Stimulated activated CD8-positive, alpha-beta memory T cell treated with anti-CD3 and anti-CD28 coated beads, Interleukin-15, amount 100 ng/mL, for 1 hour (primary cell): ENCODE measurements around the gene ADAMTSL5.
"Not testable (repeated sequence)": the region's sequence is repeated elsewhere in the genome, so short reads cannot be mapped to it uniquely, and the experiment has no call there.

ENCODE experiments used
- DNase-seq: peaks from one replicate; pipeline ENCODE4 v3.0.0-alpha.2; 2020; ENCODE audit warnings: low read depth

The ADAMTSL5 gene

DNA sequence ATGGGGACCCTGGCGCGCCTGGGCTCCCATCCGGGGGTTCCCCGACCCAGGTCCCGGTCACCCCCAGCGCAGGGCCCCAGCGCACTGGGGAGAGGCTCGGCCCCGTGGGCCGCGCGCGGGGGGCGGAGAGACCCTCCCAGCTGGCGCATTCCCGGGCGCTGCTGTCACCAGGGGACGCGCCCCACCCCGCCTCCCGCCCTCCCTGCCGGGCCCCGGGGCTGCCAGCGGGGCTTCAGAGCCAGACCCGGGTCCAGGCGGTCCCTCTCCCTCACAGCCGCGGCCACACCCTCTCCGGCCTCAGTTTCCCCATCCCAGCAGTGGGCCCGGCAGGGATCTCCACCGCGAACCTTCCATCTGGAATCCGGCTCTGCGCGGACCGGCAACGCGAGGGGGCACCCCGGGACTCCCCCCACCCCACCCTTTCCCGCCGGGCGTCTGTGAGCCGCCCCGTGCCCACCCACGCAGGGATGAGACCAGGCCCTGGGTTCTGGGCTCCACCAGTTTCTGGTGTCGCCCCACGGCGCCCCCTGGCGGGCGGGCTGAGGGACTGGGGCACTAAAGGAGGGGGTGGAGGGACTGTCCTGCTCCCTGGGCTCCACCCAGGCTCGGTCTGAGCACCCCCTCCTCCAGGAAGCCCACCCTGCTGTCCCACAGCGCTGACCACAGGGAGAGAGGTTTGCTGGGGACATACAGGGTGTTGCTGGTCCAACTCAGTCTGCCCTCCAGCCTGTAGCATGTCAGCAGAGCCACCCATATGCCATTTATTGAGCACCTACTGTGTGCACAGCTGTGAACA lies 878 bp upstream of the ADAMTSL5 start:
- no peak for DNase-seq

DNA sequence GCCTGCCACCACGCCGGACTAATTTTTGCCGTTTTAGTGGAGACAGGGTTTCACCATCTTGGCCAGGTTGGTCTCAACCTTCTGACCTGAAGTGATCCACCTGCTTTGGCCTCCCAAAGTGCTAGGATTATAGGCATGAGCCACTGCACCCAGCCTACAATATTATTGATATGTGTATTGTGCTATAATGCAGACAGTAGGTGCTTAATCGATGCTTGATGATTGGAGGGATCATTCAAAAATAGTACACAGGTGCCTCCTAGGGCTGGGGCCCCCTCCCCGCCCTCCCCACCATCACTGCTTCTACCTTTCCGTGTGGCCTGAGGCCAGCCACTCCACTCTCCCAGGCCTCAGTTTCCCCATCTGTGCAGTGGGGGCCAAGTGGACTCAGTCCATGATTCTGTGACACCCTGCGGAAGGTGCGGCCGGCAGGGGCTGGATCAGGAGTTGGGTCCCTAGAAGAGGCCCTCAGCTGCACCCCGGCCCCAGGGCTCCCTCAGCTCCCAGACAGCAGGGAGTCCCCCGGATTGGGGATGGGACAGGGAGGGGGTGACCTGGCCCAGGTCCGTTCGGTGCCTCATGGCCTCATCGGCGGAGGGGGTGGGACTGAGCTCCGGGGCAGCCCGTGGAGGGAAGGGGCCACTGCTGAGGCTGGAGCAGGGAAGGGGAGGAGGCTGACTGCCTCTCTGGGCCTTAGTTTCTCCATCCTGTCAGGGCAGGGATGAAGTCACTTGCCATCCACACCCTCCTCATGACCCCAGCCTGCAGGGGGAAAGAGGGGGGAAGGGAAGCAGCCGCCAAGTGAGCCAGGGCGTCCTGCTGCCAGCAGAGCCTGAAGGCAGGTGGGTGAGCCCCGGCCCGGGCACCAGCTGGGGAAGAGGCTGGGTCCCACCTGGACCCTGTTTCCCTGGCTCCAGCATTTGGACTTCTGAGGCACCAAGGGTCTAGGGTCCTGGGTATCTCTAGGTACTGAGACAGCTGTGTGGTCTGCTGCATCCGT lies 1.2 kb downstream of the ADAMTSL5 start:
- no peak for DNase-seq

DNA sequence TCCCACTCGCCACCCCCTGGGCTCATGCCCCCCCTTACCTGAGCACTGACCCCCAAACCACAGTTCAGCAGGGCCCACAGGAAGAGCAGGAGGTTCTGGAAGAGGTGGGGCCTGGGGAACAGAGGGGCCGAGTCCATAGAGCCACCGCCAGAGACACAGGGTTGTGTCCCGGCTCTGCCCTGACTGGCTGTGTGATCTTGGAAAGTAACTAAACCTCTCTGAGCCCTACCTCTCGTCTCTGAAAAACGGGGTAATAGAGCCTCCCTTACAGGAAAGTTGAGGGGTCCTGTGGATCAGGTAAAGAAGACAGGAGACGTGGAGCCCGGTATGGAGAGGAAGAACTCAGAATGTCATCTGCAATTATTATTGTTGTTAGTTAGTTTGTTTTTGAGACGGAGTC lies 2.0 kb downstream of the ADAMTSL5 start:
- DNase-seq, result no peak

DNA sequence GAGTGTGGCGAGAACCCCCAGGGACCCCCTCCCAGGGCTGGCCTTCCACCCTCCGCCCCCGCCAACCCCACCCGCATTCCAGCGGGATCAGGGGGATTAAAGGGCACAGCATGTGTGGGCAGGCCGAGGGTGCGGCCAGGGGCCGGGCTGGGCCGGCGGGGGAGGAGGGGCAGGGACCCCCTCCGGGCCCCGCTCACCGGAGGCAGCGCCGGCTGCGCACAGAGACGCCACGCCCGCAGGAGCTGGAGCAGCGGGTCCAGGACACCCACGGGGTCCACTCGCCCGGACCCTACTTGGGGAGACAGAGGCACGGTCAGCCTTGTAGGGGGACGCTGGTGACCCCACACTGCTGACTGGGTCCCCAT lies 2.4 kb downstream of the ADAMTSL5 start:
- DNase-seq, result no peak

DNA sequence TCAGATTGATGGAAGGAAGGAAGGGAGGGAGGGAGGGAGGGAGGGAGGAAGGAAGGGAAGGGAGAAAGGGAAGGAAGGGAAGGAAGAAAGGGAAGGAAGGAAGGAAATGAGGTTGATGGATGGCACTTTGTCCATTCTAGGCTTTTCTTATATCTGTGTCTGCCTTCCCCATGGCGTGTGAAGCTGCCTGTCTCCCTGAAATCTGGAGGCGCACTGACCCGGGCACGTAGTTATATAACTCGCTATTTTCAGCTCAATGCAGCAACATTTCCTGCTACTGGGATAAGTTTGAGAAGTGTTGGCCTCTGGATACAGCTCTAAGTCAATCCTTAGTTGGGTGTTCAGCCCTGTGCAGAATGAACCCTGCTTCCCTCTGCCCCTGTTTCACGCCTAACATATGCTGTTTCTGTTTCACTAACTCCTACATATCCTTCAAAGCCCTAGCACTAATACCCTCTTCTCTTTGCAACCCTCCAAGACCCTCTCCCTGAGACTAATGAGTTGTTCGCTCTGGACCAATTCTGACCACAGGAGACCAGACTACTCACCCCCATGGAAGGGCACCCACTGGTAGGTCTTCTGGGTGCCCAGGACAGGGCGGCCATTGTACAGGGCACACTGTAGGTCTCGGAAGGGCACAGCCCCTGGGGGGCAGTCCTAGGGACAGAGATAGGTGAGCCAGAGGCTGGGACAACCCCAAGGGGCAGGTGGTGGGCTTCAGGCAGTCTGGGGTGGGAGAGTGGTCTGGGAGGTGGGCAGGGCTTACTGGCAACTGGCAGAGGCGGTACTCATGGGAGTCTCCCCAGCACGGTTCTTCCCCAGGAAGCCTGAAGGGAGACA lies 3.0 kb downstream of the ADAMTSL5 start:
- DNase-seq, result no peak

DNA sequence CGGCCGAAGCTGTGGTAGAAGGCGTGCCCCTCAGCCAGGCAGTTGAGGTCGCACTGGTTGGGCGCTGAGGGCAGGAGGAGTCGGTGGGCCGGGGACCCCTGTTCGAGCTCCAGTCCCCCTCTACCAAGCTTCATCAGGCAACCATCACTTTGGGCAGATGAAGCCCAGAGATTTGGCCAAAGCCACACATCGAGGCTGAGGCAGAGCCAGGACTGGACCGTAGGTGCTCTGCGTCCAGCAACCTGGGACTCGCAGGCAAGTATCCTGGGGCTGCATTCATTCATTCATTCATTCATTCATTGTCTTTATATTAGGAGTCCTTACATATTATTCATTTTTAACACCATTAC lies 4.3 kb downstream of the ADAMTSL5 start:
- no peak for DNase-seq

DNA sequence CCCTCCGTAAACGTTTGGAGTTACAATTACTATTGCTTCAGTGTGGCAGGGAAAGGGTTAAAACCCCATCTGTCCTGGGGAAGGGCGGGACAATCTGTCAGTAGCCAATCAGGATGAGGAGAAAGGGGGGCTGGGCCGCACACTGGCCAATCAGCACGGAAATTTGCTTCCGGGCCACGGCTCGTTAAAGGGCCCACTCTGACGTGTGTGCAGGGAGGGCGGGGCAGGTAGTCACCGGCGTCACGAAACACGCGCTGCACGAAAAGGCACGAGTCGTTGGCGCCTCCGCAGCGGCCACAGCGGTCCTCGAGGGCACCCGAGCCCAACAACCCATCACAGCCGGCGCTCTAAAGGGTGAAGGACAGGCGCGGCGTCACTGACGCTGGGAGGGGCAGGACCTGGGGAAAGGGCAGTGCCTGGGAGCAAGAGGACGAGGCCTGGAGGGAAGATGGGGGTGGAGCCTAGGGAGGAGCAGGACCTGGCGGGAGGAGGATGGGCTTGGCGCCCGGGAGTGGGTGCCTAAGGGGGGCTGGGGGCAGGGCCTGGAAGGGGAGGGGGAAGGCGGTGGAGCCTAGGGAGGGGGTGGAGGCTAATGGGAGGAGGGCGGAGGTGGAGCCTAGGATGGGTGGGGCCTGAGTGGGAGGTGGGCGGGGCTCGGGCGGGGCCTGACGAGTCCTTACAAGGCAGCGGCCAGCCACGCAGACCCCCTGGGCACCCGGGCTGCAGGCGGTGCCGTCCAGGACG lies 4.9 kb downstream of the ADAMTSL5 start:
- peak; percentile 76 for DNase-seq

DNA sequence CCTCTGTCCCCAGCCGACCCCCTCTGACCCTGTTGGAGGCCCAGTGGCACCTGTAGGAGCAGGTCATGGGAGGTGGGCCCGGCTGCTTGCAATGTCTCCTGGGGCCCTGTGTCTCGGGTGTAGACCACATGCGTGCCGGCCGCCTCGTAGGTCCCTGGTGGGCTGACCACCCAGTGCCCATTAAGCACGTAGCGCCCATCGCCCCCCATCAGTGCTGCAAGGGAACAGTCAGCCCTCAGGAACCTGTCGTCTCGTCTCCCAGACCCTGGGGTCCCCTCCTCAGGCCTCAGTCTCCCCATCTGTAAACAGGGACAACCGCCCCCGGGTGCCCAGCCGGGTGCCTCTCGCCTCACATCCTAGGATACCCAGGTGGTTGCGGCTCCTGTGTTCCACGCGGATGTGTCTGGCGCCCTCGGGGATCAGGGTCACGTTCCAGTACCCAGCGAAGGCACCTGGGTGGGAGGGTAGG lies 5.6 kb downstream of the ADAMTSL5 start:
- DNase-seq, result no peak

DNA sequence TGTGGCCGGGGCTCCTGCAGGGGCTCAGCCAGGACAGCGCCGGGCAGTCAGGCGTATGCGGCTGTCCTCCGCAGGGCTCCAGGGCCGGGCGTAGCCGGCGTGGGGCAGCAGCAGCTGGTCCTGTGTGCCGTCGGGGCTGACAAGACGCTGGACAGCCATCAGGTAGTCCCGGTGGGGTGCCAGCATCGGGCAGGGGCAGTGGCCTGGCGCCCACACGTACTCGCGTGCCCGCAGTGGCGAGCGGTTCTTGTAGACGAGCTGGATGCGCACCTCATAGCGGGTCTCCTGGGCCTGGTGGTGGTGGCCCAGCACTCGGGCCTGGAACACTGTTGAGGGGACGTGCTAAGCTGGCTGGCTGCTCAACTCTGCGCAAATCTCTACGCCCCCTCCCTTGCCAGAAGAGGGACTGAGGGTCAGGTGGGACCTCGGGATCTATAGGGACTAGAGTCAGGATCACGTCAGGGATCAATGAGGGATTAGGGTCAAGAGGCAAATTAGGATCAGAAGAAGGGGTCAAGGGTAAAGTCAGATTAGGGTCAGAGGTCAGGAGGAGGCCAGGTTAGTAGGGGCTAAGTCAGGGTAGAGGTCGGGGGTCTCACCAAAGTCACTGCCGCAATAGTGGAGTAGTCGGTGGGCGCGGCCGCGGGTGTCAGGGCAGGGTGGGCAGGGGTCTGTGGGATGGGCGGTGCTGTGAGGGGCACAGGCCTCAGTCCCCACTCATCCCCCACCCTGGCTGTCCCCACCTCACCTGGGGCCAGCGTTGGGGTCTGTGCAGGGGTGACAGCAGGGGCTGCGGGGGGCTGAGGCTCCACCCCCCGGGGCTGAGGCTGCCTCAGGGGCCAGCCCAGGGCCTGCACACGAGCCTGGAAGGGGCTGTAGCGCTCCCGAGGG lies 6.6 kb downstream of the ADAMTSL5 start:
- DNase-seq, result no peak

DNA sequence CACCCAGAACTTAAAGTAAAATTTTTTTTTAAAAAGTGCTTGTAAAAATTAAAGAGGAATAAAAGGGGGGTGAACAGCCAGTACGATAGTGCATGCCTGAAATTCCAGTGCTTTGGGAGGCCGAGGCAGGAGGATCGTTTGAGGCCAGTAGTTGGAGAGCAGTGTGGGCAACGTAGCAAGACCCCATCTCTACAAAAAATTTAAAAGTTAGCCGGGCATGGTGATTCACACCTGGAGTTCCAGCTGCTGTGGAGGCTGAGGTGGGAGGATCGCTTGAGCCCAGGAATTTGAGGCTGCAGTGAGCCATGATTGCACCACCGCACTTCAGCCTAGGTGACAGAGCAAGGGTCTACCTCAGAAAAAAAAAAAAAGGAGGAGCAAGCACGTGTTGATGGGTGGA lies 7.8 kb downstream of the ADAMTSL5 start:
- DNase-seq, result no peak

DNA sequence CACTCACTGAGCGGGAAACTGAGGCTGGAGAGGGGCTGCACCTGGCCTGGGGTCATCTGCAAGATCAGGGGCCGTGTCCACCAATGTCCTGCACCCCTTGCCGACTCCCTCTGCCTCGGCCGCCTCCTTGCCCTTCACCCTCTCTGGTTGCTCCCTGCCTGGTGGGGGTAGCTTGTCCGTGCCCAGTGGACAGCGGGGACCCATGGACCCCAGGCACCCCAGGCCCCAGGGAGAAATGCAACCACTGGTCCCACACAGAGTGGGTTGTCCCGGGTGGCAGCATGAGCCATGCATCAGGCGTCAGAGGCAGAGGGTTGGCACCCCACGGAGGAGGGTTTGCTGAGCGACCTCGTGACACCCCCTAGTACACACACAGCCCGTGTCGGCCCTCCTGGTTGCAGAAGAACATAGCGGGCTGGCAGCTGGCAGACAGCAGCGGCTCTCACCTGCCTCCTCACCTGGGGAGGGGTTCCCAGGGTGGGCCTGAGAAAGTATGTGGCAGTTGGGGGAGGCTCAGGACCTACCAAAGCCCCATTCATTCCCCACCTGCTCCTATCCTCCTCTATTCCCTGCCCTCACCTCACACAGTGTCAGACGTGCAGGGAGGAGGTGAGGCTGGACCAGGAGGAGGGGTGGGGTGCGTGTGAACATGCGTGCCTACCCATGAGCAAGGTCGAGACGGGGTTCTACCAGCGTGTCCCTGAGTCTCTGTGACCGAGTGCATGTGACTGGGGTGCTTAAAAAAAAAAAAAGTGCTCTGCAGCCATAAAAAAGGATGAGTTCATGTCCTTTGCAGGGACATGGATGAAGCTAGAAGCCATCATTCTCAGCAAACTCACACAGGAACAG lies 8.7 kb downstream of the ADAMTSL5 start:
- DNase-seq, result no peak

DNA sequence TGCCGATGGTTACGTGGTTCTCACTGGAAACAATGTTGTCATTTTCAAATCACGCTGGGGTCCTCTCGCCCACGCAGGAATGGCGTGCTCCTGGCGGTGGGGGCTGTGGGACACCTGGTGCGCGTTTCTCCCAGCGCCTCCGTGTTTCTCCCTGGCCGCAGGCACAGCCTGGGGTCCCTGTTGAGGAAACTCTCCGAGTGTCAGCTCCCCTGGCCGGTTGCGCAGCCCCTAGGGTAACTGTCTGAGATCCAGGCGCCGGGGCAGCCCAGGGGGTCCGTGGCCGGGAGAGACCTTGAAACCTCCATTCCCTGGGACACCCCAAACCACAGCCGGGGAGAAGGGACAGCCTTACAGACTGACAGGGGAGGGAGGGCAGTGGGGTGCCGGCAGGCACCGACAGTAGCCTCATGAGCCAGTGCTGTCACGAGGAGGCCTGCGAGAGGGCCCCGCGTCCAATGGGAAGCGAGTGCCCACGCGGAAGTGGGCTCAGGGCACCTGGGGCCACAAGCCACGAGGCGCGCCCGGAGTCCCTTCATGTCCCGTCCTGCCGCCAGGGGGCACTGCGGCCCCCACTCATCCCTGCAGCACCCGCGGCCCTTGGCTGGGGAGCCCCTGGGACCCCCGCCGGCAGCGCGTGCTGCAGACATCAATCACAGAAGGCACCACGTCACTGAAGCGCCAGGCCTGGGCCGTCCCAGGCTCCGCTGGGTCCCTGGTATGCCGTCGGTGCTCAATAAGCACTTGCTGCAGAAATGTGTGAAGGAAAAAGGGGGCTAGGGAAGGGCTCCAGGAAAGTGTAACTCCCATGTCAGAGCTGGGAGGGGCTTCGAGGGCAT lies 9.5 kb downstream of the ADAMTSL5 start:
- DNase-seq, result peak; percentile 31

DNA sequence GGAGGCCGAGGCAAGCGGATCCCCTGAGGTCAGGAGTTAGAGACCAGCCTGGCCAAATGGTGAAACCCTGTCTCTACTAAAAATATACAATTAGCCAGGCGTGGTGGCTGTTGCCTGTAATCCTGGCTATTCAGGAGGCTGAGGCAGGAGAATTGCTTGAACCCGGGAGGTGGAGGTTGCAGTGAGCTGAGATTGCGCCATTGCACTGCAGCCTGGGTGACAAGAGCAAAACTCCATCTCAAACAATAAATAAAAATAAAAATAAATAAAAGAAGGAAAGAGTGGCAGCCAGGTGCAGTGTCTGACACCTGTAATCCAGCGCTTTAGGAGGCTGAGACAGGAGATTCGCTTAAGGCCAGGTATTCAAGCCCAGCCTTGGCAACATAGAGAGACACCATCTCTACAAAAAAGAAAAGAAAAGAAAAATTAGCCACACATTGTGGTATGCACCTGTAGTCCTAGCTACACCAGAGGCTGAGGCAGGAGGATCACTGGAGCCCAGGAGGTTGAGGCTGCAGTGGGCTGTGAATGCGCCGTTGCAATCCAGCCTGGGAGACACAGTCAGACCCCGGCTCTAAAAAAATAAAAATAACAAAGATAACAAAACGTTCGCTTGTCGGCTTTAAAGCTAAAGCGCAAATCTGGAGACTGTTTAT lies 10.3 kb downstream of the ADAMTSL5 start:
- no peak for DNase-seq

DNA sequence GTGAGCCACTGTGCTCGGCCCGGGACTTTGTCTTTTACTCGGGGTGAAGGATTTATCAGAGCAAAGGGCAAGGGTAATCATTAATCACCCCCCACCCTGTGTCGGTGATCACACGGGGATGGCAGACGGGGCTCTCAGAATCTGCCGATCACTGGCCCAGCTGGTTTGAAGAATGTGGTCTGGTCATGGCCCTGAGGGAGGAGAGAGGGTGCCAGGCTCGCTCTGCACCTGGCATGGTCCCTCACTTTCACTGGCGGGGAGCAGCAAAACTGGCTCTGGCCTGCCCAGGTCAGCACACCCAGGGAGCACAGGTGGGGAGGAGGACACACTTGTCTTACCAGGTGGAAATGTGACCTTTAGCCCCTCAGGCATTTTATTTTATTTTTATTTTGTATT lies 11.6 kb downstream of the ADAMTSL5 start:
- DNase-seq, result no peak

DNA sequence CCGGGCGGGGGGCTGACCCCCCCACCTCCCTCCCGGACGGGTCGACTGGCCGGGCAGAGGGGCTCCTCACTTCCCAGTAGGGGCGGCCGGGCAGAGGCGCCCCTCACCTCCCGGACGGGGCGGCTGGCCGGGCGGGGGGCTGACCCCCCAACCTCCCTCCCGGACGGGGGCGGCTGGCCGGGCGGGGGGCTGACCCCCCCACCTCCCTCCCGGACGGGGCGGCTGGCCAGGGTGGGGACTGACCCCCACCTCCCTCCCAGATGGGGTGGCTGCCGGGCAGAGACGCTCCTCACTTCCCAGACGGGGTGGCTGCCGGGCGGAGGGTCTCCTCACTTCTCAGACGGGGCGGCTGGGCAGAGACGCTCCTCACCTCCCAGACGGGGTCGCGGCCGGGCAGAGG lies 13.6 kb downstream of the ADAMTSL5 start:
- not testable (repeated sequence) for DNase-seq

DNA sequence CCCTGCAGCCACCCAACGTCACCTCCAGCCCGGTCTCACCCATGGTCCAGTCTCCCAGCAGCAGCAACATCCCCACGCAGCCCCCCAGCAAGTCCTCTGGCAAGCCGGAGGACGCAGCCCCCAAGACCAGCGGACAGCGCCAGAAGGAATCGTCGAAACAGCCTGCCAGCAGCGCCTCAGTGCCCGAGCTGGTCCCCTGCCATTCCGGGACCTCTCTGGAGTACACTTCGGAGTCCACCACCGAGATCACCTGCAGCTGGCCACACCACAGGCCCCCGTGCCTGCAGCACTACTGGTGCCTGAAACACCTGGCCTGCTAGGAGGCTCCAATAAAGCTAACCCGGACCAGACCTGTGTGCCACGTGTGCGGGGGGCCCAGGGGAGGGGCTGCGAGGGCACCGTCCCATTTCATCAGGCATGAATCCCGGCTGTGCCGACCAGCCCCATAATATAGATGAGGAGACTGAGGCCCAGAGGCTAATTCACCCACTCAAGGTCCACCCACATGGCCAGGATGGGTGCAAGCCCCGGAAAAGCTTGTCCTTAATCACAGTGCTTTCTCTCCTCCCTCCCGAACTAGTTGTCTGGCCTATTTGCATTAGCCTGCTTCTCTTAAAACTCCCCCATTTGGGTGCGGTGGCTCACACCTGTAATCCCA lies 15.1 kb downstream of the ADAMTSL5 start:
- DNase-seq, result no peak
